GM15510 (cell line): ENCODE results near the gene CEACAM16.

Experiments used
- POLR2A ChIP-seq: IDR thresholded peaks from 3 replicates; pipeline ENCODE4 v1.6.1; 2011; ENCODE audit warnings: borderline replicate concordance; ENCODE audit not compliant: insufficient read length; ENCODE audit errors: extremely low read depth

CEACAM16 gene

GRCh38 chr19:44698492-44699201 lies at the start of gene CEACAM16:
Gene CEACAM16 (plus strand): TSS chr19:44699151. CDS start chr19:44701457, 2,306 bp downstream.
- no peak for TF ChIP-seq POLR2A

GRCh38 chr19:44649578-44650145 lies 49.3 kb upstream of the CEACAM16 start:
- TF ChIP-seq POLR2A = no peak

GRCh38 chr19:44653343-44653742 lies 45.6 kb upstream of the CEACAM16 start:
- no peak for TF ChIP-seq POLR2A

GRCh38 chr19:44653977-44654774 lies 44.8 kb upstream of the CEACAM16 start:
- TF ChIP-seq POLR2A = no peak

- no peak for TF ChIP-seq POLR2A
These were observed 41.6 kb upstream of the CEACAM16 start for GRCh38 chr19:44657211-44657921.

- no peak for TF ChIP-seq POLR2A
These were observed 40.8 kb upstream of the CEACAM16 start for GRCh38 chr19:44658069-44658733.

GRCh38 chr19:44660081-44660480 lies 38.9 kb upstream of the CEACAM16 start:
- TF ChIP-seq POLR2A = no peak

- no peak for TF ChIP-seq POLR2A
These were observed 37.7 kb upstream of the CEACAM16 start for GRCh38 chr19:44661205-44661604.

- no peak for TF ChIP-seq POLR2A
These were observed 37.0 kb upstream of the CEACAM16 start for GRCh38 chr19:44661904-44662303.

GRCh38 chr19:44662691-44663385 lies 36.1 kb upstream of the CEACAM16 start:
- no peak for TF ChIP-seq POLR2A

GRCh38 chr19:44663996-44664395 lies 35.0 kb upstream of the CEACAM16 start:
- no peak for TF ChIP-seq POLR2A

GRCh38 chr19:44664976-44665375 lies 34.0 kb upstream of the CEACAM16 start:
- no peak for TF ChIP-seq POLR2A

- no peak for TF ChIP-seq POLR2A
These were observed 31.9 kb upstream of the CEACAM16 start for GRCh38 chr19:44666852-44667556.
